NB4 (cell line): ENCODE measurements around the gene SCGB3A1.
A peak's percentile ranks its signal among the peaks of the same experiment; 100 is the strongest.

Source experiments
- DNase-seq: peaks from one replicate; pipeline ENCODE4 v3.0.0; 2010; ENCODE audit warnings: low read depth
- H3K4me3 ChIP-seq: one replicate; pipeline ENCODE4 v1.5.1; 2011; ENCODE audit warnings: mild to moderate bottlenecking, low read depth, low read length, moderate library complexity
- MYC ChIP-seq: IDR thresholded peaks from 2 replicates; pipeline ENCODE4 v1.6.1; 2011; ENCODE audit warnings: low read depth, low read length
- POLR2A ChIP-seq: IDR thresholded peaks from 2 replicates; pipeline ENCODE4 v1.6.1; 2011; ENCODE audit warnings: mild to moderate bottlenecking; ENCODE audit not compliant: insufficient read length; ENCODE audit errors: extremely low read depth
- TF ChIP-seq, protein P1 (sequence below): IDR thresholded peaks from 2 replicates; pipeline ENCODE4 v1.6.1; 2011; ENCODE audit warnings: low read depth, low read length
- TF ChIP-seq, protein P2 (sequence below): IDR thresholded peaks from one replicate; pipeline ENCODE4 v1.5.1; 2012; ENCODE audit warnings: low read depth, low read length

The SCGB3A1 gene

DNA sequence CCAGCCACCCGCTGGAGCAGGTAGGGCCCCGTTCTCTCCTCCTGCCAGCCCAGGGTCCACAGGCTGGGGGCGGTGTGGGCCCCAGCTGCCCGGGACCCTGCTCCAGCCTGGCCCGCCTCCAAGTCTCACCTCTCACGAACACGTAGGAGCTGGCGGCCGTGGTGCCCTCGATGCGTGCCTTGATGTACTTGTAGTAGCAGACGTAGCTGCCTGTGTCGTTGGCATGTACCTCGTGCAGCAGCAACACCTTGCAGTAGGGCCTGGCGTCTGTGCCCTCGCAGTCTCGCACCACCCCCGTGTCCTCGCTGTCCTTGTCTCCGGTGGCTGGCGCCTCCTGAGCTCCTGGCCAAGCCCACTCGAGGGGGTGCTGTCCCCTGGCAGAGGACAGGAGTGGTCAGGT, 39.1 kb upstream of the SCGB3A1 start:
- H3K4me3 ChIP-seq = no peak overlapping the region
- TF ChIP-seq, protein P1, sequence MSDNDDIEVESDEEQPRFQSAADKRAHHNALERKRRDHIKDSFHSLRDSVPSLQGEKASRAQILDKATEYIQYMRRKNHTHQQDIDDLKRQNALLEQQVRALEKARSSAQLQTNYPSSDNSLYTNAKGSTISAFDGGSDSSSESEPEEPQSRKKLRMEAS = no peak
- TF ChIP-seq, protein P2, sequence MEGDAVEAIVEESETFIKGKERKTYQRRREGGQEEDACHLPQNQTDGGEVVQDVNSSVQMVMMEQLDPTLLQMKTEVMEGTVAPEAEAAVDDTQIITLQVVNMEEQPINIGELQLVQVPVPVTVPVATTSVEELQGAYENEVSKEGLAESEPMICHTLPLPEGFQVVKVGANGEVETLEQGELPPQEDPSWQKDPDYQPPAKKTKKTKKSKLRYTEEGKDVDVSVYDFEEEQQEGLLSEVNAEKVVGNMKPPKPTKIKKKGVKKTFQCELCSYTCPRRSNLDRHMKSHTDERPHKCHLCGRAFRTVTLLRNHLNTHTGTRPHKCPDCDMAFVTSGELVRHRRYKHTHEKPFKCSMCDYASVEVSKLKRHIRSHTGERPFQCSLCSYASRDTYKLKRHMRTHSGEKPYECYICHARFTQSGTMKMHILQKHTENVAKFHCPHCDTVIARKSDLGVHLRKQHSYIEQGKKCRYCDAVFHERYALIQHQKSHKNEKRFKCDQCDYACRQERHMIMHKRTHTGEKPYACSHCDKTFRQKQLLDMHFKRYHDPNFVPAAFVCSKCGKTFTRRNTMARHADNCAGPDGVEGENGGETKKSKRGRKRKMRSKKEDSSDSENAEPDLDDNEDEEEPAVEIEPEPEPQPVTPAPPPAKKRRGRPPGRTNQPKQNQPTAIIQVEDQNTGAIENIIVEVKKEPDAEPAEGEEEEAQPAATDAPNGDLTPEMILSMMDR = no peak
- TF ChIP-seq MYC = no peak
- no peak for TF ChIP-seq POLR2A
- no peak for DNase-seq

DNA sequence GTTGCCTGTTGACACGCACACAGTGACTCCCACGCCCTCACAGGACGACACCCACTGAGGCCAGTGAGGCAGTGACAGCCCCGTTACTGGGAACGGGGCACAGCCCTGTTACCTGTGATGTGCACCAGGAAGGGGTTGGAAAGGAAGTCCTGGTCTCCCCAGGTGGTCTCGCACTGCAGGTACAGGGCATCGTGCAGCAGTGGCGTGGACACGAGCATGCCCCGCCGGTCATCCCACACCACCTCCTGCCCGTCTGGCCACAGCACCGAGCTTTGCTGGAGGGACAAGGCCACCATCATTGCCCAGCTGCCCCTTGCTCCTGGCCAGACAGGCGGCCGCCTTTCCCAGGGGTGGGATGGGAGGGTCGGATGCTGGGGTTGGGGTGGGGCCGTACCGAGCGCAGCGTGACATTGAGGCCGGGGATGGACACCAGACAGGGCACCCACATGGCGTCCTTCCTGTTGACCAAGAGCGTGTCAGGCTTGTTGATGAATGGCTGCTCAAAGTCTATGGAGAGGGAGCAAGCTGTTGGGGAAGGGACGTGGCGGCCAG, 38.6 kb upstream of the SCGB3A1 start:
- DNase-seq = peak; percentile 34
- TF ChIP-seq, protein P1 = no peak
- no peak for TF ChIP-seq MYC
- TF ChIP-seq, protein P2 = no peak
- TF ChIP-seq POLR2A = no peak
- H3K4me3 ChIP-seq = no peak overlapping the region

DNA sequence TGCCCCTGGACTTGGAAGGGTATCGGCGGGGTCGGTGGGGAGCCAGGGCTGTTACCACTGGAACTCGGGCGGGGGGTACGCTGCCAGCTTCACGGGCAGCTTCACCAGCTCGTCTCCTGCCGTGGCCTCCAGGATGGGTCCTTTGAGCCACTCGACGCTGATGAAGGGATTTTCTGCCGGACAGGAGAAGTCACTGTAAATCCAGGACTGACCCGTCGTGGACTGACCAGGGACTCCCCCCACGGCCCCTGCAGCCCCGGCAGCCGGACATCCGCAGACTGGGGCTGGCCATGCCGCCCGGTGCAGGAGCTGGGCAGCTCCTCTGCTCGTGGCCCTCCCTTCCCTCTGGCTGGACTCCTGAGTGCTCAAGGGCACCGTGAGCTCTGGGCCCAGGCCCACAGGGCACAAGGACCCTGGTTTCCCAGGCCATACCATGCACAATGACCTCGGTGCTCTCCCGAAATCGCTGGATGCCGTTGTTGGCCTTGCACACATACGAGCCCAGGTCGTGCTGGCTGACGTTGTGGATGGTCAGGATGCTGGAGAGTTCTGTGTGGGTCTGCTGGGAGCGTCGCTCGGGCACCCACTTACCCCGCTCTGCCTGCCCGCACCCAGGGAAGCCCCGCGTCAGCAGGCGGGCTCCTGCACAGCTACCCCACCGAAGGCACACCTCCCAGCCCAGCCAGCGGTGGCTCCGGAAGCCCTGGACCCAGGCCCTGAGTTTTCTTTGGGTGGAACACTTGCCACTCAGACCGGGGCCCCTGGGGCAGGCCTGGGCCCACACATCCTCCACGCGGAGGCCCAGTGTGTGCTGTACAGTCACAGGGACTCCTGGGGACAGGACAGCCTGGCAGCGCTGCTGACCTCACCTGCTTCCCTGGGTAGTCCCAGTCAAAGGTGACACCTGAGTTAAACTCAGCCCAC, 37.8 kb upstream of the SCGB3A1 start:
- DNase-seq = no peak
- TF ChIP-seq, protein P2 = no peak
- TF ChIP-seq MYC (no peak), POLR2A (no peak)
- TF ChIP-seq, protein P1 = no peak
- H3K4me3 ChIP-seq = no peak overlapping the region

DNA sequence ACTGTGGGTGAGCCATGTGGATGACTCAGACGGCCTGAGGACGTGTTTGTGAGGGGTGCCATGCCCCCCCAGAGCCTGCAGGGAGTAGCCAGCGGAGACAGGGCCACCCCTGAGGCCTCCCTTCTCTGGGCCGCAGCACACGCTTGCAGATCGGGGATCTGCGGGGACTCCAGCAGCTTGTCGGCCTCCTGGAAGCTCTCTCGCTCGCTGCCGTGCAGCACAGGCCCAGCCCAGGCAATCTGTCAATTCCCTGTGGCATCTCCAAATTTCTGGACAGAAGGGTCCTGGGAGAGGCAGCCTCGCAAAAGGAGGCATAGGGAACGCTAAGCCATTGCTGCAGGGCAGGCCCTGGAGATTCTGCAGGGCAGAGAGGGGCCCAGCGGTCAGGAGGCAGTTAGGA, 36.9 kb upstream of the SCGB3A1 start:
- TF ChIP-seq MYC = no peak
- no peak for TF ChIP-seq POLR2A
- TF ChIP-seq, protein P1 = no peak
- TF ChIP-seq, protein P2 = no peak

DNA sequence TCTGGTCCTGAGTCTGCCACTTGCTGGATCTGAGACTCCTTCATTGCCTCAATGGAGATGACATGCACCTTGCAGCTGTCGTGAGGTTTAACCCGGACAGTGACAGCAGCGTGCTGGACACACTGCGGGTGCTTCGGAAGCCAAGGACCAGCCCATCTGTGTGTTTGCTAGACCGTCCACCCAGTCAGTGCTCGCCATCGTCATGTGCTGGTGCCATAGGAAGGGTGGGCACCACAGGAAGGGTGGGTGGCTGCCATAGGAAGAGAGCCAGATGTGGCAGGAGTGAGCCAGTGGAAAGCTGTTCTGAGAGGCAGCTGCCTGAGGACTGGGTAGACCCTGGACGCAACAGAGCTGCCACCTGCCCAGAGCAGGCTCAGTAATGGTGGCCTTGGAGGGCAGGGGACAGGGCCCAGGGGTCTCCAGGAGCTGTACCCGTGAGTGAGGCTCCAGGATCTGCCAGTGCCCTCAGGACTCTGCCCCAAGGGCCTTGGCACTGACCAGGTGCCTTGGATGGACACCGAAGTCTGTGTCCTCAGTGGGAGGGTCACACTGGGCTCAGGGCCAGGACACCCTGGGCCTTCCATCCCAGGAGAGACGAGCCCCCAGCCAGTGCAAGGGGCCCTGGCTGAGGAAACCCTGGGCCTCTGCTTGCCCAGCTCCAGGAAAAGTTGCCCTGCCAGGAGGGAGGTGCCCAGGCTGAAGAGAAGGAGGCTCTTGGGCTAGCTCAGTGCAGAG, 36.3 kb upstream of the SCGB3A1 start:
- no peak for DNase-seq
- no peak overlapping the region for H3K4me3 ChIP-seq
- TF ChIP-seq, protein P1 = no peak
- TF ChIP-seq, protein P2 = no peak
- TF ChIP-seq MYC (no peak), POLR2A (no peak)

More for the DNA sequence above, 36.9 kb upstream of the SCGB3A1 start:
- DNase-seq = no peak
- H3K4me3 ChIP-seq = no peak overlapping the region
